ENCODE measurements around the gene SMIM23.

The SMIM23 gene

DNA sequence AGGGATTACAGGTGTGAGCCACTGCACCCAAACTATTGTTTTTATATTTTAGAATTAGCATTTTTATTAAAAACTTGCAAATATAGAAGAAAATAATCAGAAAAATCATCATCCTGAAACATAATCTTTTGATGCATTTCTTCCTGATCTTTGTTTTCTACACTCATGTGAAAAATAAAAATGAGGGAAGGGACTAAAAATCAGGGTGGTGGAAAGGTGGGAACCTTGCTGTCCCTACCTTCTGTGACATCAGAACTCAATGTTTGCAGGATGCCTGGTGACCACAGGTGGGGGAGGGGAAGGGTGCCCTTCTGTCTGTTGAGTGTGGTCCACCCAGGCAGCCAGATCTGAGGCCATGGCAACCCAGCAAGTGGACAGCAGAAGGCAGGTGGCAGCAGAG lies at the start of gene SMIM23:
Gene SMIM23 (plus strand): TSS at position 301 of the 400 bp plus-strand sequence. CDS start 55 bp downstream, at position 356.
- no peak for DNase-seq

DNA sequence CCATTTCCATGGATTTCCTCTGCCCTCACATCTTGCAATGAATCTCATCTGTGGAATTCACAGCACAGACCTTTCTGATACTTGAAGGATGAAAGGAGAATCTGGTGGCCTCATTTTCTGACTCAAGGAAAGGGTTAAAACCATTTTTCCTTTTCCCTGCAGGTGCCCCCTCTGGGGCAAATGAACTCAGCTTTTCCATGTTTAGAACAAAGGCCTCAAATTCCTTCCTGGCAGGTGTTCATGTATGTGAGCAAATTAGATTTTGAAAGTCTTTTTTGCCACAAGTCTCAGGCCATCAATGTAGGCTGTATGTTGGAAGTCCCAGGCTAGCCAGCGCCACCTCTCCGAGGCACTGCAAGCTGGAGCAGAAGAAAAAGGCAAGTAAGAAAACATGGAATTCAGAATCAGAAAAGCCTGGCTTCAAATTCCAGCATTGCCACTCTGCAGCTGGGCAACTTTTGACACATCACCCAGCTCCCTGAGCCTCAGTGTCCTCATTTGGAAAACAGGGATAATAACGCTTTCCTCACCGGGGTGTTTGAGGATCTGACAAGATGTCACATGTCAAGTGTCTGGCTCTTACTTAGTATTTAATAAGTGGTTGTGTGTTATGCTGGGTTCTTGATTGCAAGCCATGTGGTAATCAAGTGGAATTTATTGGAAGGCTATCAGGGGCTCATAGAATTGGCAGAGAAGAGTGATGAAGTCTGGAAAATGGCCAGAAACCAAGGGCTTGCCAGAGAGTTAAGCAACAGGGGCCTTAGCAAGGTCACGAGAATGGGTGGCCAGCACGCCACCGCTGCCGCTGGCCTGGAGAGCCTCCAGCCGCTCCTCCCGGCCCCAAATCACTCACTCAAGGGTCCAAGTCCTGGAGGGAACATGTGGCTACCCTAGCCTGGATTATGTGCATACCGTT lies 48.4 kb upstream of the SMIM23 start:
- DNase-seq: no peak

DNA sequence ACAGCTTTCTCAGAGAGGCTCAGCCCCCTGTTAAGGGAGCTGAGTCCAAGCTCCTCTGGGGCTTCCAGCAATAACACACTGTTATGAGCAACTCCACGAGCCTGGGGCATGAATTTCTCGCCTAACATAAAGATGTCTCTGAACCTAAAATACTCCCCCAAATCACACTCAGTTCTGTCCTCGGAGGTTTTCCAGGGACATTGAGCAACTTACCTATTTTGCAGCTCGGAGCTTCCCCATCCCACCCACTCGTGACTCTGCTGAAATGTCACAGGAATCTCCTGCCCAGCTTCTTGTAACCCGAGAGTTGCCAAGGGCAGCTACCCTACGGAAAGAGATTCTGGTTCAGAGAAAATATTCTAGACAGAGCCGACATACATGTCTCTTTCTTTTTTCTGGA lies 47.1 kb upstream of the SMIM23 start:
- DNase-seq: no peak

DNA sequence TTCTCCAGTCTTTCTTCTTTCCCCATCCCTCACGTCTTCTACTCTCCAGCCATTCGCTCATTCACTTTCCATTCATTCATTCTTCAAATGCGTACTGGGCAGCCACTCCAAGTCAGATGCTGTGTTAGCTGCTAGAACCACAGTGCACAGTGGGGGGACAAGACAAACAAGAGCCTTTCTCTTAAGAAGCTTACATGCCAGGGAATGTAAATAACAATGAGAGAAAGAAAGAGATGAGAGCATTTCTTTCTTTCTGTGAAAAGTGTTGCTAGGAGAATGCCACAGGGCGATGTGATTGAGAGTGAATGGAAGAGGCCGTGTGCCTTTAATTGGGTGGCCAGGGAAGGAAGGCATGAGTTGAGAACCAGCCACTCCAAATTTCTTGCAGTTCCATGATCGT lies 46.3 kb upstream of the SMIM23 start:
- DNase-seq: no peak

DNA sequence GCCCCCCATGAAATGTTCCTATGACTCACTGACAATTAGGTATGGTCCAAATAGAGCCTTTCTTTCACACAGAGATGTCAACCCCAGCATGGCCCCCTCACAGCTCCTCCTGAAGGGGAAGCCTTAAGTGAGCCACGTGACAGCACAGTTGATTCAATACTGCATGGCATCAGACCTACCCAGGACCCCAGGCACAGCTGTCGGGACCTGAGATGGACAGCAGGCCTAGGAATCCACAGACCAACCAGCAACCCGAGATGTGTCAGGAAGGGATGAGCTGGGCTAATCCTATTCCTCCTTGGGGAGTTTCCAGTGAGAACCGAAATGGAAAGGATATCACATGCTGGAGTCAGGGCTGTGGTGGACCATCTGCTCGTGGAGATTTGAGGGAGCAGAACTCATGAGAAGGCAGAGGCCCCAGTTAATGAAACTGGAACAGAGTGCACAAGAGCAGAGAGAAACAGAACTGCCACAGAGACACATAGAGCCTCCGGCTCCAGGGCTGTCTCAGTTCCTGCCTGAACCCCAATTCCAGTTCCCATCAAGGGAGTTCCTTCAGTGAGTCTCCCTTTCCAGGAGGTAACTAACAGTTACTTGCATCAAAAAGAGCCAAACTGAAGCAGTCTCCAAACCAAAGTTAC lies 42.1 kb upstream of the SMIM23 start:
- DNase-seq: no peak

DNA sequence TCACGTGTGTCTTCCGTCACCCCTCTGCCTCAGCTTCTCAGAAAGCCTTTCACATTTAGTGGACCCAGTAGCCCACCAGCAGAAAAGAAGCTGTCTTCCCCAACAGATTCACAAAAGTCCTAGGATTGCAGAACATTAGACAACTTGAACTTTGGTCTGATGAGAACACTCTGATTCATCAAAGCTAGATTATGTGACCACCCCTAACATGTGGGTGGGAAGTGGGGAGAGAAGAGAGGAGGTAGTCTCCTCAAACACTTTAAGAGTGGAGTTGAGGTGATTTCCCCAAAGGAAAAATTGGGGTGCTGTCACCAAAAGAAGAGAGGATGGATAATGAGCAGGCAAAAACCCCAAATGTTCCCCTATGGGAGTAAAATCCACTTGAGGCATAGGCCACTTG lies 41.4 kb upstream of the SMIM23 start:
- no peak for DNase-seq

DNA sequence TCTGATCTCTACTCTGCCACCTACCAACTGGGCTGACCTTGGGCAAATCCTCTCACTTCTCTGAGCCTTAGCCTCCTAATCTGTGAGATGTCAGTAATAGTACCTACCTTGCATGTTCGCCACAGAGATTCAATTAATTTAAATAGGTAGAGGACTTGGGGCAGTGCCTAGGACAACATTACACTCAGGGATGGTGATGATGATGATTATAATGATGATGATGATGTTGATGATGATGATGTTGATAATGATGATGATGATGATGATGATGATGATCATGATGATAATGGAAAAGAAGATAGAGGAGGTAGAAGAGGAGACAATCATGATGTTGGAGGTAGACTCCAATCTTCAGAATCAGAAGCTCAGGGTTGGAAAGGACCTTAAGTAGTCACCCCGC lies 40.7 kb upstream of the SMIM23 start:
- DNase-seq: no peak

DNA sequence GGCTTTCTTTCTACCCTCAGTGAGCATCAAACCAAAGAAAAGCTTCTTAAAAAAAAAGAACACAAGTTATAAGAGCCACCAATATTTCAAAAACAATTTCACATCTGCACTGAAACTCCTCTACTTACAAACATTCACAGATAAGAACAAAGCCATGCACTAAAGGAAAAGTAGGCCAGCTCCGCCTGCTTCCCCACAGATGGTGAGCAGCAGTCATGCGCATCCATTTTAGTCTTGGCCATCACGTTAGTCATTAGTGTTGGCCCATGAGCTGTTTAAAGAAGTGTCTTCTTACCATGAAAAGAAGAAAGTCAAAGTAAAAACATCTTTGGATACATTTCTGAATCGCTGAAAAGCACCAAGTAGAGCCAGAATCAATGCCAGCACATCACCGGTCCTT lies 40.0 kb upstream of the SMIM23 start:
- no peak for DNase-seq

DNA sequence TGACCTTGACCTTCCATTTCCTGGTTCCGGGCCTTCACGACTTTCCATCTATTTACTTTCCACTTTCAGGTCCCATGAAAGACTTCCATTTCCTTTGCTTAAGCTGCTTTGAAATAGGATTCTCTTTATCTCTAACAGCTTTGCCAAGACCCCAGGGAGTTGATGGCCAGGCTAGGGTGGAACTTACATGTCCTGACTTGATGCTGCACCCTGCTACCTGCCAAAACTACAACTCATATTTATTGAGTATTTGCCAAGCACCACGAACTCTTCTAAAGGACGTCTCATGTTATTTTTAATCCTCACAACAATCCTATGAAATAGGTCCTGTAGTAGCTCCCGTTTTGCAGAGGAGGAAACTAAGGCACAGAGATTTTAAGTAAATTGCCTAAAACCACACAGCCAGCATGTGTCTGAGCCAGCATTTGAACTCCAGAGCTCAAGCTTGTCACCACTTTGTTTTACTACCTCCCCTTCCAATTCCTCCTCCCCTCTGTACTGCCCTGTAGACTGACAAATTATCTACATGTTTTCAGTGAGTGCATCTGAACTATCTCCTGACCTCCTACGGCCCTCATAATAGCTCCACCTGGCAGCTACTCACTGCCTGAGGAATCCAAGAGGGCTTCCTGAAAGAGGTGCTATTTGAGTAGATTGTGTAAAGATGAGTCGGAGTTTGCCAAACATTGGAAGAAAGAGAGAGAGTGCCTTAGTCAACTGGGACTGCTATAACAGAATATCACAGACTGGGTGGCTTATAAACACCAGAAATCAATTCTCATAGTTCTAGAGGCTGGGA lies 38.4 kb upstream of the SMIM23 start:
- no peak for DNase-seq

DNA sequence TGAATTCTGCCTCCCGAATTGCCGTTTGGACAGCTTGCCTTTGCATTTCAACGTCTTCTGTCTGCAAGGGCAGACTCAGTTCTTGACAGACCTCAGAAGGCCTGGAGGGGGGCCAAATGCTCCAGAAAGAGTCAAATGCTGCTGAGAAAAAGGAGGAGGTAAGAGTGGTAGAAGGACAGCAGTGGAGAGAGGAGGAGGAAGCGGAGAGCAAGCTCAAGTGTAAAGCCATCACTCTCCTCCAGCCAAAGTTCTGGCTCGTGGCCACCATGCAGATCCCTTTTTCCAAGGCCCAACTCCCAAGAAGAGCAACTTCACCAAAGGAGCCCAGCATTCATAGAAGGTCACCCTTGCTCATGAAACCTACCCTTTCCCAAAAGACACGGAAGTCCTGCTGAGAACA lies 36.9 kb upstream of the SMIM23 start:
- no peak for DNase-seq

DNA sequence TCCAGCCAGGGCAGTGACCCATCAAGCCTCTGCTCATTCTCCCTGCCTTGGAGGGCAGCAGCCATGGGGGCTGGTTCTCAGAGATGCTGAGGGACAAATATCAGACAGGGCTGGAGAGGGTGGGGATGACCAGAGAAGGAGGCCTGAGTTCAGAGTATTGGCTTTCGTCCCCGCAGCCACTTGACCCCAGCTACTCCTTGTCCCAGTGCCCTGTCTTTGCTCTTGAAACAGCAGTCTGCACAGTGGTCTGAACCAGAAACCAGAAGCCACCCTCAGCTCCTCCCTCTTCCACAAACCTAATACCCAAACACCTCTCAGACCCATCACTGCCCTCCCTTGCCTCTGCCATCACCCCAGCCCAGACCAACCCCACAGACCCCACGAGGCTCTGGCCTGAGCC lies 36.3 kb upstream of the SMIM23 start:
- no peak for DNase-seq

DNA sequence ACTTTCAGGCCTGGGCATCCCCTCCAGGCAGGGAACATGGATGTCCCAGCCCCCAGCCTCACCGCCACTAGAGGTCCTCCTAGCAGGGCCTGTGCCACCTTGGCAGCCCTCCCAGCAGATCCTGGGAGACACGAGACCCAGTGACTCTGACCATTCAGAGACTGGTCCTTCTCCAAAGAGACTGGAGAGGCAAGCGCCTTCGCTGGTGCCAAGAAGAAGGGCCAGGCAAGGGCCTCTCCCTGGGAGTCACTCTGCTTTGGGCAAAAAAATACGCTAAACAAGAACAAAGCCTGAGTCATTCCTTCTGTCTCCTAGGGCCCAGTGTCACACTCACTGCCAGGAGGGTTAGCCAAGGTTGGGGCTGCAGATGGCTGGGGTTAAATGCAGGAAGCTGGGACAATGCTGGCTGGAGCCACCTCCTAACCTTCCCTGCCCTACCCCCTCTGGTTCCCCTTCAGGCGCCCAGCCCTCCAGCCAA lies 35.3 kb upstream of the SMIM23 start:
- peak; percentile 22 for DNase-seq

DNA sequence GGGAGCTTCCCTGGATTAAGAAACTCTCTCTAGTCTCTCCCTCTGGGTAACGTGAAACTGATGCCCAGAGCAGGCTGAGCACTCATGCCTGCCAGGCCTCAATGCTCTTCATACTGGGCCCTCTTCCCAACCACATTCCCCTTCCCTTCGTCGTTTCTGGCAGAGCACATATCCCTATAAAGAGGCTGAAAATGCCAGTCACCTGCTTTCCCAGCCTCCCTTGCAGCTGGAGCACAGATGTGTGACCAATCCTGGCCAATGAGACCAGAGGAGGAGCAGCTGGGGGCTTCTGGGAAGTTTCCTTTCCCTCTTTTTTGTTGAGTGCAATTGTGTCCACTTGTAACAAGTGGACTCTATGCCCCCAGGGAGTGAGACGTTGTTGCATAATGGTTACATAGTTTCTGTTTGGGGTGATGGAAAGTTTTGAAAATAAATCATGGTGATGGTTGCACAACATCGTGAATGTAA lies 30.2 kb upstream of the SMIM23 start:
- no peak for DNase-seq

DNA sequence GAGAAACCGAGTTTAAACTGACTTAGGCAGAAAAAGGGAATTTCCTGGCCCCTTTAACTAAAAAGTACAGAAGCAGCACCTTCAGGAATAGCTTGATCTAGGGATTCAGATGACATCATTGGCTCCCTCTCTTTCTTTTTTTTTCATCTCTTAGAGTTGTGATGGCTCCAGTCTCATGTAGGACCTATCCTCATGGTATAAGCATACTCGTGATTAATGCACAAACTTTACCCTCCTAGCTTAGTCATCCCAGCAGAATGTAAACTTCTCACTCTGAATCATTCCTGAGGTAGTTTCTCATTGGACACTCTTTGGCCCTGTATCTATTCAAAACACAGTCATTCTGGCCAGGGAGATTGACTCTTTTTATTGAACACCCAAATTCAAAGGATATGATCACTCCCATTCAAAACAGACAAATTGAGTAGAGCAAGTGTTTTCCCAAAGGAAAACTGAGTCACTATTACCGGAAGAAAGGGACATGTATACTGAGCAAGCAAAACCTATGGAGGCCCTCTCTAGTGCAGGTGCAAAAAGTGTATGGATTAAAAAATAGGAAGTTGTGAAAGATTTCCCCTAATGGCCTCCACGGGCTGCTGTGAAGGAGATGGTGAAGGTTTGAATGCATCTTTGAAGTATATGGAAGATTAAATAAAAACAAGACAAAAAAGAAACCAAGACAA lies 27.6 kb upstream of the SMIM23 start:
- no peak for DNase-seq

DNA sequence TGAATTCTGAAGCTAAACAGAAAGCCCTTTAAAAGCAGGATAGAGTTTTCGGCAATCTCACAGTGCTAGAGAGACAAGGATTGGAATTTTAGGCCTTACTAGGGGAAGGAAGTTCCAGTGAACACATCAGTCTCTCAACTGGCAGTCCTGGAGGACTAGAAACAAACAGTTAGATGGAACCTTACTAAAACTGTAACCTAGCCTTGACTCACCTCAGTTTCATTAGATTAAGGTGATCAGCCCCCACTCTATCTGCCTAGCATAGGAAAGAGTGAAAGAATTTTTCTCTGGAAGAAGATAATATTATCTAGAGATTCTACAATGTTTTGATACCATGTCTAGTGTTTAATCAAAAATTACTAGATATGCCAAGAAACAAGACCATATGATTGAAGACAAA lies 25.8 kb upstream of the SMIM23 start:
- no peak for DNase-seq

DNA sequence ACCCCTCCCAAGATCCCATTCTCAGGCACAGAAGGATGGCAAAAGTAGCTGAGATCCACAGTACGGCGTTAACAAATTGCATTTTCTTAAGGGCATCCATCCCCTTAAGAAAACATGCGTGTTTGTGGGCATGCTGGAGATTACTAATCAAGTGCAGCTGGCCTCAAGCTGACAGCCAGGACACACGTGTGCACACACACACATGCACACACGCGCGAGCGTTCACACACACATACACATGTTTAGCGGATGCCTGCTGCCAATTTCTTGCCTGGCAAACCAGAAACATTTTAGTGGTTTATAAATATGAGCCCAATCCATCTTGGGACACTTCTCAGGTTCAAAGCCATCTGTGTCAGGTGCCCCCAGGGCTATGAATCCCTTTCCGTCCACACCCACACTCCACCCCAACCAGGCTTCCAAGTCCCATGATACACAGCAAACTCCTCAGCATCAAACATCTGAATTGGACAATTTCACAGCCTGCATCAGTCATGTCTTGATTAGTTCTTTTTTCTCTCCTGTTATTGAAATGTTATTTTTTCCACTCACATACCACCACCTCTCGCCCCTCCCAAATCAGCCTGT lies 23.5 kb upstream of the SMIM23 start:
- DNase-seq: no peak

DNA sequence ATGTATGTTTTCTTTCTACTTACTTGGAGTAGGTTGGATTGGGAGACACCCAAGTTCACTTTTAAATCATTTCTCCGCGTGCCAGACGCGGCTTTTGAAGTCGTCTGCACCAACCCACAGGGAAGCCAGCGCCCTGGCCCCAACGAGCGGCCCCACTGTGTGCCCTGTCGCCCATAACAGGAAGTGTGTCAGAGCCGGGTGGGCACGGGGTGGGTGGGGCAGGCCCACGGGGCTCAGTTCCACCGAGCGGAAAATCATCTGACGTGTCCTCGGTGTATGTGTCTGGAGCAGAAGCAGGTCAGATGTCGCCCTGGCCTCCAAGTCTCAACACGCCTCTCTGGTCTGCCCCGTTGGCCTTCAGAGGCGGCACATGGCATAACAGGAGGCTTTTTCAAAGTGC lies 22.7 kb upstream of the SMIM23 start:
- no peak for DNase-seq

DNA sequence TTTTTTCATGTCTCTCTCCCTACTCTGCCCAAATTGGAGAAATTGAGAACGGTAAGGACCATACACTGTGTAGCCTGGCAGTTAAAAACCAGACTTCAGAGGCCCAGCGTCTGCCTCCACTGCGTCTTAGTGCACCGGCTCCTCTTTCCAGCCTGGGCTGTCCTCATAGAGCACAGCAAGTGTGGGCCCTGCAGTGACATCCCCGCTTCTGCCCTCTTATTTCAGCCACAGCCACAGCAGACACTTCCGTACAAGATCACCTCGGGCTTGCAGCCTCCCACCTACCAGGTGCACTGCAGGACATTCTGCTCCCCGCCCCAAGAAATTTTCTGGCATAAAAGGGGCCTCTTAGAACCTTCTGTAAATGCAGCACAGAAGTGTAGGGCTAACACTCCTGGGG lies 21.4 kb upstream of the SMIM23 start:
- no peak for DNase-seq

DNA sequence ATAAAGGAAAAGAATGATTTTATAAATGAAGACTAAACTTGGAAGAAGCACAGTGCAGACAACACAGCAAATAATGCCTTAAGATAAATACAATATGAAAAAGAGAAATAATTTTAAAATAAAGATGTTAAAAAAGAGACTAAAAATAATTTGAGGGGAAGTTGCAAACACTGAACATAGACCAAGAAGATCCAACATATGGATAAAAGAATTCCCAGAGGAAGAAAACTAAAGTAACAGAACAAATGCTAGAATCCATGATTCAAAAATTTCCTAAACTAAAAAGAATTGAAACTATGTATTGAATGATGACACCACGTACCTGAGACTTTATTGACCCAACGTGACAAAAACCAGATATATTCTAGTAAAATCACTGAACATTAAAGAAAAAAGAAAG lies 18.7 kb upstream of the SMIM23 start:
- DNase-seq: no peak

DNA sequence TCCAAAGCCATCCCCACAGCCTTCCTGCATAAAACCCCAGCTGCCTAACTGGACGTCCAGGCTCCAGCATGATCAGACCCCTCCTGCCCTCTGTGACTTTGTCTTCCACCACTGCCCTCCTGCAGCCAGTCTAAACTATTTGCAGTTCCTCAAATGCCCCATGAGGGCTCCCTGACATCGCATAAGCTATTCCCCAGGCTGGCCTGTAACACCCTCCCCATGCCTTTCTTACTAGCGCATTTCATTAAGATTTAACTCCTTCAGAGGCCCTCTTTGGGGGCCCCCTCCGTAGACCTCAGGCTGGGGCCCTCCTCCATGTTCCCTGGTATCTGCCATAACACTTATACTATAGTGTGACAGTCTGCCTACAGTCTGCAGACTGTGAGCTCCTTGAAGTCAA lies 15.5 kb upstream of the SMIM23 start:
- DNase-seq: no peak

DNA sequence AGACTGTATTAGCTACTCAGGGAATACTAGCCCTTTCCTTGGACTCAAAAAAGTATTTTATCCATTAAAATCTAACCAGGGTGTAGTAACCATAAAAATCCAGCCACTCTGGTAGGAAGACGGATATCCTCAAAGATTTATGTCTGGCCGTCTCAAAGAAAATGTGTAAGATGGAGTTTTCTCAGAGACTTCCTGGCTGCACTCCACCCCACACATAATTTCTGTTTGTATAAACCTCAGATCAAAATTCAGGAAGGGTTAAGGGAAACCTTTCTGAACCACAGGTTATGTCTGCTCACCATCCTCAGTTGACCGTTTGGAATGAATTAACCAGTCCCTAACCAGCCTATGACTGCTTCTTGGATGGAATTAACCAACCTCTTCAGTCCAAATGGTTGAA lies 13.8 kb upstream of the SMIM23 start:
- DNase-seq: no peak

DNA sequence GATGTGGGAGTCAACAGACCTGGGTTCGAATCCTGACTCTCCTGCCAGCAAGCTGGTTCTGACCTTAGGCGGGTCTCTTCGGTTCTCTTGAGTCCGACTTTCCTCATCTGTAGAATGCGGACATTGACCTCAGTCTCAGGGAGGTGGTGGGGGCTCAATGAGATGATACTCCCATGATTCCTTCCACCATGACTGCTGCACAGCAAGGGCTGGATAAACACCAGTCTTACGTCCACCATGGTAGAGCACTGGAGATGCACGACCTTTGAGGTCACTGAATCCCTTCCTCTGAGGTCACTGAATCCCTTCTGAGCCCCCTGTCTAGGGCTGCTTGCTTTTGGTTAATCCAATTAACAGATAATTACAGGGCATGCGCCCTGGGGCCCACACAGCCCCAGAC lies 12.5 kb upstream of the SMIM23 start:
- no peak for DNase-seq

All from NCI-H69 (cell line).